HG03432 (cell line): ENCODE data around the gene MPI.

Experiments
- ATAC-seq: cut with Tn5 transposase; IDR thresholded peaks from one replicate; pipeline ENCODE4 v1.9.1; 2021; ENCODE audit warnings: mild to moderate bottlenecking, moderate library complexity; ENCODE audit not compliant: unreplicated experiment

The MPI gene

GRCh38 chr15:74889883-74890664 is at the start of gene MPI:
Gene MPI, plus strand, starts transcription at chr15:74890042. Its CDS starts 32 bp downstream, at chr15:74890074.
- ATAC-seq = peak; percentile 91

DNA sequence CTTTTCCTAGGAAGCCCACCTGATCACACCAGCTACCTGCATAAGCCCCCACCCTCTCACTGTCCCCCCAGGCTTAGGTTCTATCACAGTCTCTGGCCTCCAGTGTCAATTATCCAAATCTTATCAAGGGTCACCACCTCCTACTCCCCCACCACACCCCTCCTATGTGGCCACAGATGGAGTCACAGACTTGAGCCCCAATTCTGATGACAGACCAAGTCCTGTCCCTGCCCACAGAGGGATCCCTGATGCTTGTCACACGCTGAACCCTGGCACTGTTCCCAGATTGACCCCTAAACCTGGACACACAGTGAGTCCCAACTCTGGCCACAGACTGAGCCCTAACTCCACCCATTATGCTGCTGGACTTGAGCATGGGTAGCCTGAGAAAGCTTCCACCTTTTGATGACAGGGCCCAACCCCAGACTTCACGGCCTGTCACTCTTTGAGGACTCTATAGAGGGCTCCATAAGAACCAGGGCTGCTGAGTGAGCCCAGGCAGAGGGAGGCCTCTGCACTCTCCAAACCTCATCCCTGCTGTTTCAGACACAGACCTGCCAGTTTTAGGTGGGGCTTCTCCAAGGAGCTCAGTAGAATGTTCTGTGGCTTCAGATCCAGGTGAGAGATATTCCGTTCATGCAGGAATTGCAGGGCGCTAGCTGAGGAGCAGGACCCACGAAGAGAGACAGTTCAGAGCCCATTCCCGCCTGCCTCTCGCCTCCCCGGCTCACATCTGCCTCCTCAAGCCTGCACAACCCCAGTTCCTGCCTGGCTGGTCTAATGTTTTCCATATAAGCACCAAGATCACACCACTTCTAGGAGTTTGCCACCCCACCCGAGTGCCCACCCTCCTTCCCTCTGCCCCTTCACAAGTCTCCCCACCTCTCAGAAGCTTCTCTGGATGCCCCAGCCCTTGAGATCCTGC is 48.7 kb upstream of the MPI start:
- no peak for ATAC-seq

DNA sequence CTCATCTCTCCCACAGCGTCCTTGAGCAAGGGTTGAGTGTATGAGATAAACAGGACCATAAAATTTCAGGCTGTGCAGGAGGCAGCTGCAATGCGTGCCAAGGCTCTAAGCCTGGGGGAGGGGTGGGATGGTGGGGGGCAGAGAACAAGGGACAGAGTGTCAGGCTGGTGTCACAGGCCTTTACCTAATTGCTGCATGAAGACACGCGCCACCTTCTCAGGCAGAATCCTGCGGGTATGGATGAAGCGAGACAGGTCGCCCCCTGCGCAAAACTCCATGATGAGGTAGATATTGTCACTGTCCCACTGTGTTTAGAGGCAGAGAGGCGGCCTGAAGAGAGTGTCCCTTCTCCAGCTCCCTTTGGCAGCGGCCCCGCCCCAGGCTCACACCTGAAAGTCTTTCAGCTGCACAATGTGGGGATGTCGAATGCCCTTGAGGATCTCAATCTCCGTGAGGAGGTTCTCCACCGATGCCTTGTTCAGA is 47.9 kb upstream of the MPI start:
- ATAC-seq = no peak

DNA sequence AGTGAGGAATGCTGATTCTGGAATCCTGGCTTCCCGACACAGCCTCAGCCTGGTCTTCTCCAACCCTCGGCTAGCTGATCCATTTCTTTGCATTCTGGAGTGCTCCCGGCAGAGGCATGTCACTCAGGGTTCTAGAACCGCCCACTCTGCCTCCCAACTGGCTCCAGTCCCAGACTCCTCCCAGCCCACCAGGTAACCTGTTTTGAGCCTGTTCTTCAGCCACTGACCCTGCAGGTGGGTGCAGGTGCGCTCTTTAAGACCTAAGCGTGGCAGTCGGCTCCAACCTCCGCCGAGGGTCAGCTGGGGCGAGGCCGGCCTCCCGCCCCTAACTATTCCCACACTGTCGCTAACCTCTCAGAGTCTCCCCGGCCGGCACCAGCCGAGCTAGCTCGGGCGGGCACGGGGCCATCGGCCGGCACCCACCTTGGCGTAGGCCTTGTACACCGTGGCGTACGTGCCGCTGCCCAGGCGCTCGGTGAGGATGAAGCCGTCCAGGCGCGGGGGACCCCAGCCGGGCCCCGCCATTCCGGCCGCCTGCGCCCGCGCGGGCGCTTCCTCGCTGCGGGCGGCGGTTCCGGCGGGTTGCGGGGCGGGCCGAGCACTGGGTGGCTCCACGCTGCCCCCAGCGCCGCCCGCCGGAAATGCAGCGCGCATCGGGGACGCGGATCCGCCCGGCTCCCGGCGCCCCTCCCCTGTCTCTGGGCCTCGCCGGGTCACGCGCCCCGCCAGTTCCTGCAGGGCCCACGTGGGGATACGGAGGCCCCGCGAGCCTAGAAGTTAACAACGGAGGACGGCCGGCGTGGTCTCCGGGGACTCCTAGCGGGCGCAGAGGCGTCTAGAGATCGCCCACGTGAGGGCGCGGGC is 47.0 kb upstream of the MPI start, which contains the start of gene ULK3:
TSS of gene ULK3 (minus strand) at position 576 of the 864 bp plus-strand sequence. CDS start at position 525, 51 bp downstream.
- ATAC-seq = peak; percentile 82

DNA sequence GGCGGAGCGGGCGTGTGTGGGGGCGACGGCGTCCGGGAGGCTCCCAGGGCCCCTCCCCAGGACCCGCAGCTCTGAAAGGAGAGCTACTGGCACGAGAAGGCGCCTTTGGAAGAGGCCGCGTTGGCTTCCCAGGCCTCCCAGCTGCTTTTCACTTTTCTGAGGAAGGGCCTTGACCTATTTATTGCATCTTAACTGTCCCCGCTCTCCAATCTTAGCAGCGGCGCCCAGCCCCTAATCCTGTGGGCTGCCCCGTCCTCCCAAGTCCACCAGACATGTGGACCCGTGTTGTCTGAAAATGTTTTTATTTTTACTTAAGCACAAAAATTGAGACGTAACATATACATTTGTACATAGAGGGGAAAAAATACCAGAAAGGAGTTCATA is 46.4 kb upstream of the MPI start:
- no peak for ATAC-seq

DNA sequence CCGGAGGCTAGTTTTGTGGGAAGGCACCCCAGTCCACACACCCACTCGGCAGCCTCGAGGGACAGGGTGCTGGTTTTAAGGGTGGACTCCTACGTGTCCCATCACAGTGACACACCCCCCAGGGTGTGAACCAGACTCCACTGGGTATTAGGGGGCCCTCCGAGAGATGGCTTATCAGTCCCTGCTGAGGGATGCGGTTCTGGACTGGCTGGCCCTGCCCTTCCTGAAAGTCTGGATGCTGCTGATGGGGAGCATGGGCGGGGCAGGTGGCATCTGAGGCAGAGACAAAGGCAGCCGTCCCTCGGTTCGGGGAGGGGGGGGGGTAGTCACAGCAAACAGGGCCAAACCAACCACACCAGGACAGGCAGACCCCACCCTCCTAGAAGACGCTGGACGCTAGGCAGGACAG is 45.9 kb upstream of the MPI start:
- ATAC-seq = no peak

GRCh38 chr15:74844319-74845207 is 45.3 kb upstream of the MPI start:
- no peak for ATAC-seq

DNA sequence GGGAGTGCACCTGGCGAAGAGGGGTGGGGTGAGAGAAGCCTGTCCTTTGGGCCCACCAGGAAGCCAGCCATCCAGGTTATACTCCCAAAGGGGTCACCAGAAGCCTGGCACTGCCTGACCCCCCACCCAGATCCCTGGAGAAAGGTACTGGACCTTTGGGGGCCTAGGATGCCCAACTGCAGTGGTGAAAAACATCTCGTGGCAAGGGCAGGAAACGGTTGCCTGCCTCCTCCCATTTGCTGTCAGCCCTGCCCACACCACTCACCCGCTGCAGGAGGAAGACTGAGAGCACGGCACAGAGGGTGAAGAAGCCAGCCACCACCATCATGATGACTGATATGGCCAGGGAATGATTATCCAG is 44.7 kb upstream of the MPI start:
- no peak for ATAC-seq

- ATAC-seq = no peak
Observed at GRCh38 chr15:74845581-74845980, 44.3 kb upstream of the MPI start.

- ATAC-seq = no peak
Observed at GRCh38 chr15:74847432-74847831, 42.4 kb upstream of the MPI start.

DNA sequence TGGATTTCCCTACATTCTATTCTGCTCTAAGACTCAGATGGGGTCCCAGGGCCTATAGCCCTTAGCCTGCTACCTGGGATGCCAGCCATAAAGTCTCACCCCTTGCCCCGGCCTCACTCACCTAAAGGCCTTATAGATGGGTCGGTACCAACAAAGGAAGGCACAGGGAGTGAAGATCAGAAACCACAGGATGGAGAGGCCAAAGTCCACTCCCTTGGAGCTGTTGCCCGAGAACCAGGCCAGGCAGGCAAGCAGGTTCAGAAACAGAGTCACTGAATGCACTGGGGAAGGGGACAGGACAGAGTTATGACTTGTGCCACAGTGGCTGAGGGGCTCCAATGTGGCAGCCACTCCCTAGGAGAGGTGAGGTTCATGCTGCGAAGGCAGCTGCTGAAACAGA is 39.4 kb upstream of the MPI start:
- ATAC-seq = no peak

DNA sequence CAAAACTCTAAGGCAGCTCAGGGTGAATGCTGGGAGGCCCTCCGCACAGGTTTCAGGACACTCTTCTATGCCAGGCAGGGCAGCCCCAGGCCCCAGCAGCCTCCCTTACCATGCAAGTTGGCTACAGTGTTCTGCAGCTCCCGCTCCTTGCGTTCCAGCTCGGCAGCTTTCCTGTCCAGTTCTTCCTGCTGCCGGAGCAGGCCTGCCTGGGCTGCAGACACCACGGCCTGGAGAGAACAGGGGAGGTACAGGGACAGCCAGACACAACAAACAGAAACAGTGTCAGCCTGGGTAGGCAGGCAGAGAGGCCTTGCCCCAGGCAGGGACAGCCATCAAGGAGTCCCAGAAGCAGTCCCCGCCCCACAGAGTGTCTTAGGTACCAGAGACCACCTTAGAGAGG is 37.9 kb upstream of the MPI start:
- no peak for ATAC-seq

GRCh38 chr15:74854453-74855022 is 35.3 kb upstream of the MPI start:
- ATAC-seq = no peak

- ATAC-seq = no peak
Observed at GRCh38 chr15:74855857-74856256, 34.0 kb upstream of the MPI start.

DNA sequence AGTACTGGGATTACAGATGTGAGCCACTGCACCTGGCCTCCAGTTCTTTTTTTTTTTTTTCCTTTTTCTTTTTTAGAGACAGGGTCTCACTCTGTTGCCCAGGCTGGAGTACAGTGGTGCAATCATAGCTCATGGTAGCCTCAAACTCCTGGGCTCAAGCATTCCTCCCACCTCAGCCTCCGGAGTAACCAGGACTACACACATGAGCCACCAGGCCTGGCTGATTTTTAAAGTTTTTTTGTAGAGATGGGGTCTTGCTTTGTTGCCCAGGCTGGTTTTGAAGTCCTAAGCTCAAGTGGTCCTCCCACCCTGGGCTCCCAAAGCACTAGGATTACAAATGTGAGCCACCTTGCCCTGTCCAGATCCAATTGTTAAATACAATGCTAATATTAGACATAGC is 33.3 kb upstream of the MPI start:
- no peak for ATAC-seq

DNA sequence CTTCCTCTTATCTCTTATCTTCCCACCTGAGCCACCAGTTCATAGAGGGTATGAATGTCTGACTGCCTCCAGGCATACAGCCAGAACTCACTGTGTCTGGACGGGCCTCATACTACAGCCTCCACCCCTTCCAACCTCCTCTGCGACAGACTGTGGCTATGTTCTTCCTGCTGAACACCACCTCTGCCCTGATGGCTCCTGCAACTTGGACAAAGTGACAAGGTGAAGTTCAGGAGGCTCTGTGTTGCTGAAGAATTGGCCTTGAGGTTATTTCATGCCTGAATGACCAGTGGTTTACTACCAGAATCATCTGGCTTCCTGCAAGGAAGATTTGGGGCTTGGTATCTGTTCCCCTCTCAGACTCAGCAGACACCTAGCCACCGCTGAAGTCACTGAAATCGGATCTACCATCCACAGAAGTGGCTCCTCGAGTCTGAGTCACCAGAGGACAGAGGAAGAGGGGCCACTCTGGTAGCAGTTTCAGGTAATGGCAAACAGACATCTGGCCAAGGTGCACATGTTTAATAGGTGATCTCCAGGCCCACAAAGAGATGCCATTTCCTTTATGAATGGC is 32.7 kb upstream of the MPI start:
- peak; percentile 76 for ATAC-seq

- peak; percentile 14 for ATAC-seq
Observed at GRCh38 chr15:74857671-74858368, 32.0 kb upstream of the MPI start.

DNA sequence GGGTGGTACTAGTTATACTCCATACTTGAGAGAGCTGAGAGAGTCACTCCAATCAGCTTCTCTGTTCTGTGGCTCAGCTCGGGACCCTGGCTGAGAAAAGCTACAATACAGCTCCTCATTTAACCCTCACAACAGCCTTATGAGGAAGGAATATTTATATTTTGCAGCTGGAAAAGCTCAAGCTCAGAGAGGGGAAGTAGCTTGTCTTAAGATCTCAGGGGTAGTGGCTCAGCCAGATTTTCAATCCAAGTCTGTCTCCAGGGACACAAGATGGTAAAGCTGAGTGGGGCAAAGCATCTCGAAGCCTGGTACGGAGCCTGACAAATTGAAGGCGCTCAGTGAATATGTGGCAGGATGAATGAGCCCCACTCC is 31.5 kb upstream of the MPI start:
- ATAC-seq = no peak
